IMR-90 (cell line): Measurements from ENCODE around the gene DSCAML1.

Experiments
- FOS ChIP-seq: fragments of 150-350 bp; IDR thresholded peaks from 2 replicates; pipeline ENCODE4 v1.6.1; 2016; ENCODE audit warnings: low read depth, low read length
- POLR2A ChIP-seq: IDR thresholded peaks from 2 replicates; pipeline ENCODE4 v1.6.1; 2012; ENCODE audit warnings: mild to moderate bottlenecking, low read depth, low read length
- RCOR1 ChIP-seq: IDR thresholded peaks from 2 replicates; pipeline ENCODE4 v1.6.1; 2012; ENCODE audit warnings: mild to moderate bottlenecking, low read length, improper control_type of control experiment; ENCODE audit not compliant: insufficient replicate concordance
- TF ChIP-seq, protein P1 (sequence below): conservative IDR thresholded peaks from 2 replicates; pipeline ENCODE4 v1.5.1; 2012; ENCODE audit warnings: mild to moderate bottlenecking, low read depth, low read length, improper control_type of control experiment
- TF ChIP-seq, protein P2 (sequence below): fragments of 150-350 bp; IDR thresholded peaks from 2 replicates; pipeline ENCODE4 v1.6.1; 2016; ENCODE audit warnings: low read depth, mild to moderate bottlenecking, low read length, moderate library complexity, borderline replicate concordance

DNA sequence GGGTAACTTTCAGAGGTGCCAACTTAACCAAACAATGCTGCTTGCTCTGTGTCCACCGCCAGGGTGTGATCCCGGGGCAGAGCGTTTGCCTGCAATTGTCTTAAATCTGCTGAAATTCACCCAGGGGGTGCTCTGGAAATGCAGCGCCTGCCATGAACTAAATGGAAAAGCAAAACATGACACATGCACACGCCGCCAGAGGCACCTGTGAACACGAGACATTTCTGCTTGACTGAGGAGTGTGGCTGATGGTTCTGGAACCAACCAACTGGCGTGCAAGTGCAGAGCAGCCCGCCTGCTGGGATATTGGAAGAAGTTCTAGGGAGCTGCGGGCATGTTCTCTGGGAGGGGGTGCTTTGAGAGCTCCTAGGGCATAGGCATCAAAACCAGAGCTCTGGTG lies 30.4 kb downstream of the DSCAML1 start:
- TF ChIP-seq, protein P1, sequence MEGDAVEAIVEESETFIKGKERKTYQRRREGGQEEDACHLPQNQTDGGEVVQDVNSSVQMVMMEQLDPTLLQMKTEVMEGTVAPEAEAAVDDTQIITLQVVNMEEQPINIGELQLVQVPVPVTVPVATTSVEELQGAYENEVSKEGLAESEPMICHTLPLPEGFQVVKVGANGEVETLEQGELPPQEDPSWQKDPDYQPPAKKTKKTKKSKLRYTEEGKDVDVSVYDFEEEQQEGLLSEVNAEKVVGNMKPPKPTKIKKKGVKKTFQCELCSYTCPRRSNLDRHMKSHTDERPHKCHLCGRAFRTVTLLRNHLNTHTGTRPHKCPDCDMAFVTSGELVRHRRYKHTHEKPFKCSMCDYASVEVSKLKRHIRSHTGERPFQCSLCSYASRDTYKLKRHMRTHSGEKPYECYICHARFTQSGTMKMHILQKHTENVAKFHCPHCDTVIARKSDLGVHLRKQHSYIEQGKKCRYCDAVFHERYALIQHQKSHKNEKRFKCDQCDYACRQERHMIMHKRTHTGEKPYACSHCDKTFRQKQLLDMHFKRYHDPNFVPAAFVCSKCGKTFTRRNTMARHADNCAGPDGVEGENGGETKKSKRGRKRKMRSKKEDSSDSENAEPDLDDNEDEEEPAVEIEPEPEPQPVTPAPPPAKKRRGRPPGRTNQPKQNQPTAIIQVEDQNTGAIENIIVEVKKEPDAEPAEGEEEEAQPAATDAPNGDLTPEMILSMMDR = no peak
- TF ChIP-seq POLR2A (no peak), FOS (no peak), RCOR1 (no peak)
- TF ChIP-seq, protein P2, sequence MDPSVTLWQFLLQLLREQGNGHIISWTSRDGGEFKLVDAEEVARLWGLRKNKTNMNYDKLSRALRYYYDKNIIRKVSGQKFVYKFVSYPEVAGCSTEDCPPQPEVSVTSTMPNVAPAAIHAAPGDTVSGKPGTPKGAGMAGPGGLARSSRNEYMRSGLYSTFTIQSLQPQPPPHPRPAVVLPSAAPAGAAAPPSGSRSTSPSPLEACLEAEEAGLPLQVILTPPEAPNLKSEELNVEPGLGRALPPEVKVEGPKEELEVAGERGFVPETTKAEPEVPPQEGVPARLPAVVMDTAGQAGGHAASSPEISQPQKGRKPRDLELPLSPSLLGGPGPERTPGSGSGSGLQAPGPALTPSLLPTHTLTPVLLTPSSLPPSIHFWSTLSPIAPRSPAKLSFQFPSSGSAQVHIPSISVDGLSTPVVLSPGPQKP = no peak
